ENCODE measurements around the gene UNK. TPM values are rescaled to one million over a fixed set of nuclear protein-coding genes. Genes with fewer than 3 reads are reported as not detected.

The UNK gene
- total and polyA plus RNA-seq, 9 of the 15 experiments (the other 6 are each of a cell fraction or from before 2014, with no cell fraction given): 12.8 to 38.6 (median 24.8) TPM

- TF ChIP-seq REST (IDR thresholded peaks at IDR 0.05; ENCODE audit: borderline replicate concordance) (peak; percentile 64), REST (CRISPR knock-in tag; IDR thresholded peaks at IDR 0.05; ENCODE audit: low read depth) (no peak), TCF7 (IDR thresholded peaks at IDR 0.05; ENCODE audit: borderline replicate concordance) (no peak), FOXM1 (IDR thresholded peaks at IDR 0.05; ENCODE audit: low read depth) (no peak), FOXM1 (CRISPR knock-in tag; IDR thresholded peaks at IDR 0.05; ENCODE audit: low read depth) (no peak), TBL1XR1 (IDR thresholded peaks at IDR 0.05; ENCODE audit: low read length in 2 of 2) (no peak), BCOR (IDR thresholded peaks at IDR 0.05) (no peak), HDAC6 (IDR thresholded peaks at IDR 0.05; ENCODE audit: low read depth, low read length) (no peak), TFAP4 (CRISPR knock-in tag; IDR thresholded peaks at IDR 0.05; ENCODE audit: borderline replicate concordance) (peak; percentile 97), RREB1 (CRISPR knock-in tag; IDR thresholded peaks at IDR 0.05) (no peak), THAP7 (CRISPR knock-in tag; IDR thresholded peaks at IDR 0.05) (no peak), ZNF75A (CRISPR knock-in tag; IDR thresholded peaks at IDR 0.05) (no peak), ZNF668 (CRISPR knock-in tag; IDR thresholded peaks at IDR 0.05) (no peak), ZNF436 (CRISPR knock-in tag; IDR thresholded peaks at IDR 0.05) (peak; percentile 35; the same call in 1 of the 2 replicates)
Observed at GRCh38 chr17:75778861-75779249, 5.8 kb upstream of the UNK start (continued).
